HCT116 (cell line): ENCODE data around the gene MAN2B2. TPM values are rescaled to one million over a fixed set of nuclear protein-coding genes. Genes with fewer than 3 reads are reported as not detected.

ENCODE experiments used
- ATAC-seq: fragments of 200-7000 bp; cut with Tn5 transposase; 2 replicates; pipeline ENCODE4 v1.9.1; 2020; ENCODE audit warnings: mild to moderate bottlenecking, moderate library complexity
- BruUV-seq: library from RNA; stranded (reverse); fragments of 400-500 nt; replicated peaks from 2 replicates; lab custom pipeline; 2021; lab: Mats Ljungman, UMichigan
- CTCF ChIA-PET: fragments of 300-600 bp; sonication (Branson Sonifier 250); formaldehyde crosslinking; loops from one replicate; lab custom pipeline; 2021; ENCODE audit warnings: antibody characterized with exemption; lab: Charles Lee
- POLR2A ChIA-PET: fragments of 300-600, 350-600 bp; sonication (Branson Sonifier 250); formaldehyde crosslinking; loops from one replicate; lab custom pipeline; 2021; ENCODE audit warnings: antibody characterized with exemption; lab: Charles Lee
- RAD21 ChIA-PET, 2 experiments: fragments of 300-600 bp; sonication (Branson Sonifier 250); formaldehyde crosslinking; loops; one replicate each; lab custom pipeline; 2023; ENCODE audit warnings: low total read pairs in 2 of 2; ENCODE audit not compliant: uncharacterized antibody in 2 of 2, unreplicated experiment in 2 of 2, low non-redundant PET in 1 of 2; lab: Charles Lee
- DNase-seq: peaks from one replicate; pipeline ENCODE4 v3.0.0-alpha.2; 2010; ENCODE audit warnings: low read depth, low spot score
- H2AFZ ChIP-seq: fragments of 200-600 bp; shearing (Covaris generic), sonication (generic); 2 replicates; pipeline ENCODE4 v1.6.1; 2017; ENCODE audit warnings: low read depth, mixed run types, mixed read lengths, antibody characterized with exemption, low read length; ENCODE audit not compliant: poor library complexity, severe bottlenecking
- H3K27ac ChIP-seq: 2 replicates; pipeline ENCODE4 v1.5.1; 2012; ENCODE audit warnings: low read depth, low read length
- H3K27me3 ChIP-seq: fragments of 200-600 bp; sonication (generic); 2 replicates; pipeline ENCODE4 v1.6.1; 2016; ENCODE audit warnings: mixed run types, low read length, mixed read lengths; ENCODE audit not compliant: insufficient read depth
- H3K36me3 ChIP-seq, 2 experiments: fragments of 200-500 bp in 1 of 2; fragments of 200-600 bp in 1 of 2; sonication (Bioruptor generic) in 1 of 2; sonication (generic) in 1 of 2; 2 replicates each; pipeline versions ENCODE4 v1.5.1 to v1.6.1; 2014 to 2016; ENCODE audit warnings: low read length in 2 of 2, inconsistent platforms in 1 of 2, mixed read lengths in 1 of 2, mixed run types in 1 of 2; ENCODE audit not compliant: insufficient read depth in 2 of 2, control insufficient read depth in 1 of 2
- H3K4me1 ChIP-seq, 2 experiments: fragments of 200-600 bp in 1 of 2; sonication (generic) in 1 of 2; 2 replicates each; pipeline versions ENCODE4 v1.5.1 to v1.6.1; 2012 to 2017; ENCODE audit warnings: low read length in 2 of 2, inconsistent platforms in 1 of 2, mild to moderate bottlenecking in 1 of 2, mixed read lengths in 1 of 2, mixed run types in 1 of 2, moderate library complexity in 1 of 2; ENCODE audit not compliant: insufficient read depth in 2 of 2, control insufficient read depth in 1 of 2
- H3K4me2 ChIP-seq: fragments of 200-600 bp; sonication (generic); 2 replicates; pipeline ENCODE4 v1.6.1; 2017; ENCODE audit warnings: mixed run types, low read length, mixed read lengths
- H3K4me3 ChIP-seq, 2 experiments: fragments of 200-600 bp in 1 of 2; sonication (generic) in 1 of 2; replicated peaks in 1 of 2; 2 replicates each; pipeline ENCODE4 v1.5.1; 2011 to 2016; ENCODE audit warnings: low read length in 2 of 2, control low read depth in 1 of 2, low read depth in 1 of 2, mild to moderate bottlenecking in 1 of 2, mixed read lengths in 1 of 2, mixed run types in 1 of 2
- H3K79me2 ChIP-seq: fragments of 200-600 bp; sonication (generic); 2 replicates; pipeline ENCODE4 v1.6.1; 2017; ENCODE audit warnings: mild to moderate bottlenecking, mixed run types, low read length, moderate library complexity, mixed read lengths; ENCODE audit not compliant: insufficient read depth
- H3K9ac ChIP-seq: fragments of 200-600 bp; sonication (generic); 2 replicates; pipeline ENCODE4 v1.6.1; 2016; ENCODE audit warnings: low read length, mixed read lengths
- H3K9me2 ChIP-seq: fragments of 200-600 bp; sonication (generic), shearing (Covaris generic); 2 replicates; pipeline ENCODE4 v1.6.1; 2017; ENCODE audit warnings: mixed run types, mild to moderate bottlenecking, moderate library complexity; ENCODE audit not compliant: insufficient read depth
- H3K9me3 ChIP-seq, 2 experiments: fragments of 200-500 bp in 1 of 2; fragments of 200-600 bp in 1 of 2; sonication (Bioruptor generic) in 1 of 2; sonication (generic) in 1 of 2; 2 replicates each; pipeline ENCODE4 v1.6.1; 2014 to 2017; ENCODE audit warnings: low read length in 2 of 2, mixed read lengths in 2 of 2, inconsistent platforms in 1 of 2, low read depth in 1 of 2, mild to moderate bottlenecking in 1 of 2, mixed run types in 1 of 2, moderate library complexity in 1 of 2; ENCODE audit not compliant: control insufficient read depth in 1 of 2, insufficient read depth in 1 of 2
- H4K20me1 ChIP-seq: fragments of 200-600 bp; sonication (generic), shearing (Covaris generic); 2 replicates; pipeline ENCODE4 v1.6.1; 2017; ENCODE audit warnings: mixed run types, mild to moderate bottlenecking, moderate library complexity; ENCODE audit not compliant: insufficient read depth
- CBX3 ChIP-seq: IDR thresholded peaks from 2 replicates; pipeline ENCODE4 v1.6.1; 2012; ENCODE audit warnings: low read depth
- JUND ChIP-seq: IDR thresholded peaks from 2 replicates; pipeline ENCODE4 v1.6.1; 2012
- POLR2A ChIP-seq: IDR thresholded peaks from 2 replicates; pipeline ENCODE4 v1.7.0; 2011; ENCODE audit warnings: borderline replicate concordance; ENCODE audit not compliant: insufficient read depth, insufficient read length; ENCODE audit errors: extremely low read depth
- POLR2AphosphoS5 ChIP-seq: IDR thresholded peaks from 2 replicates; pipeline ENCODE4 v1.6.1; 2011; ENCODE audit warnings: mild to moderate bottlenecking, low read depth, low read length, moderate library complexity
- SIN3A ChIP-seq: IDR thresholded peaks from 2 replicates; pipeline ENCODE4 v1.6.1; 2012; ENCODE audit warnings: low read depth
- SRF ChIP-seq: IDR thresholded peaks from 2 replicates; pipeline ENCODE4 v1.6.1; 2012; ENCODE audit warnings: low read depth
- YY1 ChIP-seq: IDR thresholded peaks from 2 replicates; pipeline ENCODE4 v1.6.1; 2011; ENCODE audit warnings: low read length, low read depth, moderate library complexity, mild to moderate bottlenecking; ENCODE audit not compliant: insufficient replicate concordance; ENCODE audit errors: extremely low read depth
- ZFX ChIP-seq: fragments of 450-650 bp; IDR thresholded peaks from 2 replicates; pipeline ENCODE4 v1.6.1; 2017
- intact Hi-C: fragments of 100-400 bp; cut with micrococcal nuclease; formaldehyde crosslinking; loops from 2 replicates; pipeline ENCODE4 v1.10.0; 2022
- total RNA-seq: library from RNA; stranded (reverse); gene quantifications from one replicate; pipeline ENCODE4 v1.2.1, GENCODE V29; 2021; ENCODE audit not compliant: unreplicated experiment
- TF ChIP-seq, protein P1 (sequence below): IDR thresholded peaks from 2 replicates; pipeline ENCODE4 v1.6.1; 2012; ENCODE audit warnings: low read depth
- TF ChIP-seq, protein P2 (sequence below): IDR thresholded peaks from 2 replicates; pipeline ENCODE4 v1.6.1; 2011; ENCODE audit warnings: mild to moderate bottlenecking, low read length, moderate library complexity; ENCODE audit not compliant: insufficient replicate concordance; ENCODE audit errors: extremely low read depth
- TF ChIP-seq, protein P3 (sequence below): IDR thresholded peaks from 2 replicates; pipeline ENCODE4 v1.6.1; 2012

MAN2B2 gene
- total RNA-seq, 1 experiment from 2014 or later: 18.0 TPM

DNA sequence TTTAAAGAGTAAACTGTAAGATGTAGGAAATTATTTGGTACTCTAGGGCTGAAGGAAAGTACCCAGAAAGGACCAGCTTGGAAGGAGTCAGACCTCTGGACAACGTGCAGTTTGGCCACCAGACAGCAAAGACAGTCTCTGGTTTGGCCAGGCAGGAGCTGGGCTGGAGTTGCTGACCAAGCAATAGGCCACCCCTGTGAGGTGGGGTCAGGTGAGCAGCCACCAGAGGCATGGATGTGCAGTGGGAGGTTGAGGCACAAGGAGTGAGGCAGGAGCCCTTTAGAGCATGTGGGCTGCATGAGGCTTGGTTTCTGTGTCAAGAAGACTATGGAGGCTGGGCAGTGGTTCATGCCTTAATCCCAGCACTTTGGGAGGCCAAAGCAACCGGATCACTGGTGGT, 47.8 kb downstream of the MAN2B2 start:
- Histone ChIP-seq H3K4me2 (no peak overlapping the region), H3K4me3 (no peak overlapping the region), H3K27ac (no peak overlapping the region), H3K27me3 (no peaks in the 10 kb centered on the region)
- POLR2A ChIA-PET: no interaction called here
- TF ChIP-seq, protein P1, sequence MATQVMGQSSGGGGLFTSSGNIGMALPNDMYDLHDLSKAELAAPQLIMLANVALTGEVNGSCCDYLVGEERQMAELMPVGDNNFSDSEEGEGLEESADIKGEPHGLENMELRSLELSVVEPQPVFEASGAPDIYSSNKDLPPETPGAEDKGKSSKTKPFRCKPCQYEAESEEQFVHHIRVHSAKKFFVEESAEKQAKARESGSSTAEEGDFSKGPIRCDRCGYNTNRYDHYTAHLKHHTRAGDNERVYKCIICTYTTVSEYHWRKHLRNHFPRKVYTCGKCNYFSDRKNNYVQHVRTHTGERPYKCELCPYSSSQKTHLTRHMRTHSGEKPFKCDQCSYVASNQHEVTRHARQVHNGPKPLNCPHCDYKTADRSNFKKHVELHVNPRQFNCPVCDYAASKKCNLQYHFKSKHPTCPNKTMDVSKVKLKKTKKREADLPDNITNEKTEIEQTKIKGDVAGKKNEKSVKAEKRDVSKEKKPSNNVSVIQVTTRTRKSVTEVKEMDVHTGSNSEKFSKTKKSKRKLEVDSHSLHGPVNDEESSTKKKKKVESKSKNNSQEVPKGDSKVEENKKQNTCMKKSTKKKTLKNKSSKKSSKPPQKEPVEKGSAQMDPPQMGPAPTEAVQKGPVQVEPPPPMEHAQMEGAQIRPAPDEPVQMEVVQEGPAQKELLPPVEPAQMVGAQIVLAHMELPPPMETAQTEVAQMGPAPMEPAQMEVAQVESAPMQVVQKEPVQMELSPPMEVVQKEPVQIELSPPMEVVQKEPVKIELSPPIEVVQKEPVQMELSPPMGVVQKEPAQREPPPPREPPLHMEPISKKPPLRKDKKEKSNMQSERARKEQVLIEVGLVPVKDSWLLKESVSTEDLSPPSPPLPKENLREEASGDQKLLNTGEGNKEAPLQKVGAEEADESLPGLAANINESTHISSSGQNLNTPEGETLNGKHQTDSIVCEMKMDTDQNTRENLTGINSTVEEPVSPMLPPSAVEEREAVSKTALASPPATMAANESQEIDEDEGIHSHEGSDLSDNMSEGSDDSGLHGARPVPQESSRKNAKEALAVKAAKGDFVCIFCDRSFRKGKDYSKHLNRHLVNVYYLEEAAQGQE: no peak
- no peak for TF ChIP-seq SRF
- no peak for TF ChIP-seq JUND
- TF ChIP-seq, all 23 proteins: peak for 0
- no peaks in the 10 kb centered on the region for H3K4me1 ChIP-seq
- H2AFZ ChIP-seq: no peak overlapping the region
- DNase-seq: no peak
- no peak overlapping the region for H3K9ac ChIP-seq
- ChIA-PET CTCF (no interaction called here), RAD21 (no interaction called here)
- no peaks in the 10 kb centered on the region for H3K9me2 ChIP-seq
- 0 out of 4 replicates have a peak, but pooled peaks cover 0 to 3% of the 10 kb centered on the region in 2 experiments for H3K36me3 ChIP-seq
- no peaks in the 10 kb centered on the region for H3K79me2 ChIP-seq
- intact Hi-C loops: no loop called here
- no peaks in the 10 kb centered on the region for H3K9me3 ChIP-seq
- BruUV-seq: no TSS peak
- H4K20me1 ChIP-seq: no peaks in the 10 kb centered on the region
- ATAC-seq: no peak

- ChIA-PET RAD21 (no interaction called here), POLR2A (no interaction called here), CTCF (no interaction called here)
- no TSS peak for BruUV-seq
- DNase-seq: no peak
- Histone ChIP-seq H2AFZ (no peak overlapping the region), H3K4me3 (no peak overlapping the region), H3K27ac (no peak overlapping the region), H3K9ac (no peak overlapping the region), H3K9me2 (no peaks in the 10 kb centered on the region), H3K27me3 (no peaks in the 10 kb centered on the region), H3K79me2 (no peaks in the 10 kb centered on the region), H3K9me3 (no peaks in the 10 kb centered on the region), H3K36me3 (no peaks in the 10 kb centered on the region), H4K20me1 (no peaks in the 10 kb centered on the region), H3K4me2 (no peak overlapping the region), H3K4me1 (no peaks in the 10 kb centered on the region)
- intact Hi-C loops: no loop called here
- ATAC-seq: no peak
- no peak for TF ChIP-seq CBX3
- TF ChIP-seq ZFX: no peak
- TF ChIP-seq POLR2AphosphoS5: no peak
- no peak for TF ChIP-seq YY1
- TF ChIP-seq, protein P2, sequence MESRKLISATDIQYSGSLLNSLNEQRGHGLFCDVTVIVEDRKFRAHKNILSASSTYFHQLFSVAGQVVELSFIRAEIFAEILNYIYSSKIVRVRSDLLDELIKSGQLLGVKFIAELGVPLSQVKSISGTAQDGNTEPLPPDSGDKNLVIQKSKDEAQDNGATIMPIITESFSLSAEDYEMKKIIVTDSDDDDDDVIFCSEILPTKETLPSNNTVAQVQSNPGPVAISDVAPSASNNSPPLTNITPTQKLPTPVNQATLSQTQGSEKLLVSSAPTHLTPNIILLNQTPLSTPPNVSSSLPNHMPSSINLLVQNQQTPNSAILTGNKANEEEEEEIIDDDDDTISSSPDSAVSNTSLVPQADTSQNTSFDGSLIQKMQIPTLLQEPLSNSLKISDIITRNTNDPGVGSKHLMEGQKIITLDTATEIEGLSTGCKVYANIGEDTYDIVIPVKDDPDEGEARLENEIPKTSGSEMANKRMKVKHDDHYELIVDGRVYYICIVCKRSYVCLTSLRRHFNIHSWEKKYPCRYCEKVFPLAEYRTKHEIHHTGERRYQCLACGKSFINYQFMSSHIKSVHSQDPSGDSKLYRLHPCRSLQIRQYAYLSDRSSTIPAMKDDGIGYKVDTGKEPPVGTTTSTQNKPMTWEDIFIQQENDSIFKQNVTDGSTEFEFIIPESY: no peak
- TF ChIP-seq SIN3A: no peak
- TF ChIP-seq, protein P3, sequence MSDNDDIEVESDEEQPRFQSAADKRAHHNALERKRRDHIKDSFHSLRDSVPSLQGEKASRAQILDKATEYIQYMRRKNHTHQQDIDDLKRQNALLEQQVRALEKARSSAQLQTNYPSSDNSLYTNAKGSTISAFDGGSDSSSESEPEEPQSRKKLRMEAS: no peak
- TF ChIP-seq POLR2A: no peak
- TF ChIP-seq, protein P1: no peak
Measured at GRCh38 chr4:6625256-6625655, 50.3 kb downstream of the MAN2B2 start.
